Trophoblast cell (in vitro differentiated cells and primary cell): Measurements from ENCODE around the gene LENEP.

Source experiments
- DNase-seq, 2 donors: peaks; one replicate each; pipeline ENCODE4 v3.0.0-alpha.2; 2016
- H2AFZ ChIP-seq: 2 replicates; pipeline ENCODE4 v1.6.1; 2013; ENCODE audit warnings: low read length, moderate library complexity, mild to moderate bottlenecking; ENCODE audit not compliant: insufficient read depth, poor library complexity
- H2AK5ac ChIP-seq: 2 replicates; pipeline ENCODE4 v1.6.1; 2013; ENCODE audit warnings: mild to moderate bottlenecking, low read length
- H2BK120ac ChIP-seq: 2 replicates; pipeline ENCODE4 v1.6.1; 2013; ENCODE audit warnings: low read length, mild to moderate bottlenecking, moderate library complexity; ENCODE audit not compliant: insufficient read depth, poor library complexity
- H2BK12ac ChIP-seq: 2 replicates; pipeline ENCODE4 v1.6.1; 2013; ENCODE audit warnings: mild to moderate bottlenecking, low read length, moderate library complexity
- H2BK5ac ChIP-seq: 2 replicates; pipeline ENCODE4 v1.6.1; 2013; ENCODE audit warnings: low read length, low read depth, moderate library complexity, mild to moderate bottlenecking; ENCODE audit not compliant: poor library complexity
- H3K14ac ChIP-seq: 2 replicates; pipeline ENCODE4 v1.6.1; 2013; ENCODE audit warnings: mild to moderate bottlenecking, low read length
- H3K18ac ChIP-seq: 2 replicates; pipeline ENCODE4 v1.6.1; 2013; ENCODE audit warnings: mild to moderate bottlenecking, low read length
- H3K23ac ChIP-seq: 2 replicates; pipeline ENCODE4 v1.6.1; 2013; ENCODE audit warnings: low read length
- H3K27ac ChIP-seq: 2 replicates; pipeline ENCODE4 v1.5.1; 2013; ENCODE audit warnings: low read depth, mild to moderate bottlenecking, inconsistent platforms, low read length, moderate library complexity
- H3K27me3 ChIP-seq: 2 replicates; pipeline ENCODE4 v1.6.1; 2013; ENCODE audit warnings: inconsistent platforms, mild to moderate bottlenecking, low read length, moderate library complexity; ENCODE audit not compliant: insufficient read depth
- H3K36me3 ChIP-seq, 2 experiments: 1 replicate in 1 of 2; 2 replicates in 1 of 2; pipeline ENCODE4 v1.6.1; 2013; ENCODE audit warnings: low read length in 2 of 2, mild to moderate bottlenecking in 2 of 2, moderate library complexity in 1 of 2; ENCODE audit not compliant: insufficient read depth in 2 of 2, control insufficient read depth in 1 of 2
- H3K4ac ChIP-seq: 2 replicates; pipeline ENCODE4 v1.6.1; 2013; ENCODE audit warnings: low read depth, mild to moderate bottlenecking, low read length, moderate library complexity
- H3K4me1 ChIP-seq, 2 experiments: 1 replicate in 1 of 2; 2 replicates in 1 of 2; pipeline ENCODE4 v1.6.1; 2013; ENCODE audit warnings: low read length in 2 of 2, mild to moderate bottlenecking in 2 of 2, moderate library complexity in 1 of 2; ENCODE audit not compliant: insufficient read depth in 2 of 2, control insufficient read depth in 1 of 2
- H3K4me2 ChIP-seq: 2 replicates; pipeline ENCODE4 v1.6.1; 2013; ENCODE audit warnings: inconsistent platforms, mild to moderate bottlenecking, low read length, moderate library complexity
- H3K4me3 ChIP-seq: 2 replicates; pipeline ENCODE4 v1.5.1; 2013; ENCODE audit warnings: mild to moderate bottlenecking, low read depth, low read length, inconsistent platforms
- H3K79me1 ChIP-seq: one replicate; pipeline ENCODE4 v1.6.1; 2013; ENCODE audit warnings: low read length
- H3K79me2 ChIP-seq: 2 replicates; pipeline ENCODE4 v1.6.1; 2013; ENCODE audit warnings: low read length, mild to moderate bottlenecking; ENCODE audit not compliant: control insufficient read depth, insufficient read depth, poor library complexity
- H3K9ac ChIP-seq: 2 replicates; pipeline ENCODE4 v1.6.1; 2013; ENCODE audit warnings: mild to moderate bottlenecking, low read length
- H3K9me3 ChIP-seq: 2 replicates; pipeline ENCODE4 v1.6.1; 2013; ENCODE audit warnings: low read depth, mild to moderate bottlenecking, control low read depth, inconsistent platforms, low read length; ENCODE audit not compliant: insufficient read depth
- H4K12ac ChIP-seq: 2 replicates; pipeline ENCODE4 v1.6.1; 2013; ENCODE audit warnings: low read depth, mild to moderate bottlenecking, low read length, moderate library complexity
- H4K8ac ChIP-seq: 2 replicates; pipeline ENCODE4 v1.6.1; 2013; ENCODE audit warnings: low read depth, mild to moderate bottlenecking, low read length, moderate library complexity
- H4K91ac ChIP-seq: one replicate; pipeline ENCODE4 v1.6.1; 2013; ENCODE audit warnings: low read depth, mild to moderate bottlenecking, low read length, moderate library complexity
- WGBS: extraction: QIAGEN DNeasy Blood & Tissue Kit; methylation state at CpG from one replicate; pipeline ENCODE4 v1.1.7; 2013; ENCODE audit warnings: missing lambda C conversion rate; ENCODE audit not compliant: insufficient read length, insufficient coverage; ENCODE audit errors: extremely low coverage; 5-methylcytosine and 5-hydroxymethylcytosine counted together

LENEP gene

GRCh38 chr1:155038602-155039307 is 45.4 kb downstream of the LENEP start:
- H2AK5ac ChIP-seq, result no peak overlapping the region
- H3K4me2 ChIP-seq, result no peak overlapping the region
- no peaks in the 10 kb centered on the region for H3K36me3 ChIP-seq
- no CpG with 5 or more reads among the region's 8 CpGs for whole genome bisulfite sequencing
- no peak overlapping the region for H2BK12ac ChIP-seq
- no peak overlapping the region for H4K8ac ChIP-seq
- no peak overlapping the region for H3K14ac ChIP-seq
- DNase-seq, result peak in 1 of 2 donors; percentile 58
- H3K79me2 ChIP-seq, result no peaks in the 10 kb centered on the region
- H2BK120ac ChIP-seq, result no peak overlapping the region
- H4K91ac ChIP-seq, result no peak overlapping the region
- H3K23ac ChIP-seq, result no peak overlapping the region
- no peak overlapping the region for H3K27ac ChIP-seq
- no peaks in the 10 kb centered on the region for H3K27me3 ChIP-seq
- no peaks in the 10 kb centered on the region for H3K79me1 ChIP-seq
- no peak overlapping the region for H3K18ac ChIP-seq
- H3K9ac ChIP-seq, result no peak overlapping the region
- H3K4me3 ChIP-seq, result no peak overlapping the region
- H4K12ac ChIP-seq, result no peak overlapping the region
- H2BK5ac ChIP-seq, result no peak overlapping the region
- no peak overlapping the region for H3K4ac ChIP-seq
- no peaks in the 10 kb centered on the region for H3K9me3 ChIP-seq
- peaks cover 9% of the 10 kb centered on the region in 2 experiments for H3K4me1 ChIP-seq
- no peak overlapping the region for H2AFZ ChIP-seq

GRCh38 chr1:155039308-155039669 is 45.9 kb downstream of the LENEP start:
- no peak overlapping the region for H2BK5ac ChIP-seq
- no peaks in the 10 kb centered on the region for H3K79me1 ChIP-seq
- WGBS, result no CpG with 5 or more reads among the region's 4 CpGs
- H3K27ac ChIP-seq, result no peak overlapping the region
- H4K8ac ChIP-seq, result no peak overlapping the region
- H2AFZ ChIP-seq, result no peak overlapping the region
- no peak overlapping the region for H3K4ac ChIP-seq
- no peak overlapping the region for H2BK12ac ChIP-seq
- H3K4me3 ChIP-seq, result no peak overlapping the region
- DNase-seq, result no peak
- H3K9me3 ChIP-seq, result no peaks in the 10 kb centered on the region
- H2BK120ac ChIP-seq, result no peak overlapping the region
- peaks cover 9% of the 10 kb centered on the region in 2 experiments for H3K4me1 ChIP-seq
- no peak overlapping the region for H3K4me2 ChIP-seq
- H4K91ac ChIP-seq, result no peak overlapping the region
- H3K14ac ChIP-seq, result no peak overlapping the region
- no peak overlapping the region for H4K12ac ChIP-seq
- H3K27me3 ChIP-seq, result no peaks in the 10 kb centered on the region
- no peak overlapping the region for H3K23ac ChIP-seq
- no peak overlapping the region for H3K9ac ChIP-seq
- no peak overlapping the region for H3K18ac ChIP-seq
- no peak overlapping the region for H2AK5ac ChIP-seq
- no peaks in the 10 kb centered on the region for H3K79me2 ChIP-seq
- H3K36me3 ChIP-seq, result no peaks in the 10 kb centered on the region

GRCh38 chr1:155040358-155041093 is 47.1 kb downstream of the LENEP start:
- H3K36me3 ChIP-seq, result no peaks in the 10 kb centered on the region
- H2BK120ac ChIP-seq, result no peak overlapping the region
- no peak overlapping the region for H3K23ac ChIP-seq
- no peak for DNase-seq
- no peaks in the 10 kb centered on the region for H3K27me3 ChIP-seq
- WGBS, result no CpG with 5 or more reads among the region's 14 CpGs
- no peak overlapping the region for H3K9ac ChIP-seq
- no peak overlapping the region for H3K27ac ChIP-seq
- no peak overlapping the region for H3K18ac ChIP-seq
- no peak overlapping the region for H4K12ac ChIP-seq
- peaks cover 9 to 13% of the 10 kb centered on the region in 2 experiments for H3K4me1 ChIP-seq
- H3K79me1 ChIP-seq, result peaks cover 3% of the 10 kb centered on the region
- H2BK12ac ChIP-seq, result no peak overlapping the region
- no peak overlapping the region for H2AFZ ChIP-seq
- H2BK5ac ChIP-seq, result no peak overlapping the region
- H4K8ac ChIP-seq, result no peak overlapping the region
- no peak overlapping the region for H3K4ac ChIP-seq
- H2AK5ac ChIP-seq, result no peak overlapping the region
- H3K9me3 ChIP-seq, result no peaks in the 10 kb centered on the region
- no peak overlapping the region for H3K4me3 ChIP-seq
- no peak overlapping the region for H3K14ac ChIP-seq
- H4K91ac ChIP-seq, result no peak overlapping the region
- no peak overlapping the region for H3K4me2 ChIP-seq
- H3K79me2 ChIP-seq, result no peaks in the 10 kb centered on the region

- no peaks in the 10 kb centered on the region for H3K27me3 ChIP-seq
- H2AK5ac ChIP-seq, result no peak overlapping the region
- H4K8ac ChIP-seq, result no peak overlapping the region
- no peaks in the 10 kb centered on the region for H3K36me3 ChIP-seq
- no peak overlapping the region for H2AFZ ChIP-seq
- no peak overlapping the region for H3K4me2 ChIP-seq
- no peak overlapping the region for H3K9ac ChIP-seq
- H2BK5ac ChIP-seq, result no peak overlapping the region
- no peak overlapping the region for H2BK120ac ChIP-seq
- WGBS, result no CpG with 5 or more reads among the region's 5 CpGs
- no peak overlapping the region for H3K14ac ChIP-seq
- no peaks in the 10 kb centered on the region for H3K79me2 ChIP-seq
- no peak overlapping the region for H2BK12ac ChIP-seq
- H3K27ac ChIP-seq, result no peak overlapping the region
- no peak overlapping the region for H3K18ac ChIP-seq
- peaks cover 9 to 11% of the 10 kb centered on the region in 2 experiments for H3K4me1 ChIP-seq
- no peak overlapping the region for H3K23ac ChIP-seq
- no peak overlapping the region for H4K91ac ChIP-seq
- no peak overlapping the region for H4K12ac ChIP-seq
- no peak for DNase-seq
- no peak overlapping the region for H3K4ac ChIP-seq
- H3K4me3 ChIP-seq, result no peak overlapping the region
- H3K79me1 ChIP-seq, result peaks cover 3% of the 10 kb centered on the region
- no peaks in the 10 kb centered on the region for H3K9me3 ChIP-seq
Observed at GRCh38 chr1:155042789-155043188, 49.4 kb downstream of the LENEP start.
